Fibroblast of gingiva (primary cell): ENCODE results near the gene HAUS2.
"Not testable (repeated sequence)": the region's sequence is repeated elsewhere in the genome, so short reads cannot be mapped to it uniquely, and the experiment has no call there.

Experiments used
- DNase-seq: peaks from one replicate; pipeline ENCODE4 v3.0.0-alpha.2; 2011; ENCODE audit warnings: low read depth

HAUS2 gene

DNA sequence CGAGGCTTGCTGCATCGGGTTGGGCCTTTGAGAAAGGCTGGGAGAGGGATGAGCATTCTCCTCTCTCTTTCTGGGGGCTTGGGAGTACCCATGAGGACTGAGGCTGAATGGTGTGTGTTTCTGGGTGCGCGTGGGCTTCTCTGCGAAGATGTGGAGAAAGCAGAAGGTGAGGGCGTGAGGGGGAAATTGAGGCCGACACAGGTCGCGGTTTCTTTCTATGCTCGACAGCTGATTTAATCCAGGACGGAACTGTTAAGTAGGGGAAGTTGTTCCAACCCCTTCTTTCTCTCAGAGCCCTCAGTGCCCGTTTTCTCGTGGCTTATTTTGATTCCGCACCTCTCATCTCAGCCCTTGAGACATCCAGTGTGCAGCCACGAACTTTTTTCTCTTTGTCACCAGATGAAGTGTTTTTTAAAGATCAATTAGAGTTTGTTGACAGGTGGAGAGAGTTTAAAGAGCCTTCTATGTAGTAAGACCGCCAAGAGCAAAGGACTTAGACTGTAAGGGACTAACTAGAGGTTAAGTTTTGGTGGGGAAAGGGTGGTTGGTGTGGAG is 27.5 kb downstream of the HAUS2 start:
- DNase-seq: no peak

DNA sequence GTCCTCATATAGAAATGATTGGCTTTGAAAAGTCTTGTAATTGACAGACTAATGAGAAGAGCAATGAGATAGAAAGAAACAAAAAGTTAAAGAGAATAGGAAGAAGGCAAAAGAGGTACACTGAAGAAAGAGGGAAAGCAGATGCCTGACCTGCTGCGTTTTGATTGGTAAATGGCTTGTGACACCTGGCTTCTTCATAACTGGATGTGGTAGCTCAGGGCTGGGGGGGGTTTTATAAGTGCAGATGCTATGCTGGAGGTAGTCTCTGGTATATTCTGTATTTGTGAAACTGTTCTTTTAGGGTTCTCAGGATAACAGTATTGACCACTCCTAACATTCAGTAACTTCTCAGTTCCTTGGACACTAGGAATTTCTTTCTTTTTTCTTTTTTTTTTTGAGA is 28.1 kb downstream of the HAUS2 start:
- no peak for DNase-seq

DNA sequence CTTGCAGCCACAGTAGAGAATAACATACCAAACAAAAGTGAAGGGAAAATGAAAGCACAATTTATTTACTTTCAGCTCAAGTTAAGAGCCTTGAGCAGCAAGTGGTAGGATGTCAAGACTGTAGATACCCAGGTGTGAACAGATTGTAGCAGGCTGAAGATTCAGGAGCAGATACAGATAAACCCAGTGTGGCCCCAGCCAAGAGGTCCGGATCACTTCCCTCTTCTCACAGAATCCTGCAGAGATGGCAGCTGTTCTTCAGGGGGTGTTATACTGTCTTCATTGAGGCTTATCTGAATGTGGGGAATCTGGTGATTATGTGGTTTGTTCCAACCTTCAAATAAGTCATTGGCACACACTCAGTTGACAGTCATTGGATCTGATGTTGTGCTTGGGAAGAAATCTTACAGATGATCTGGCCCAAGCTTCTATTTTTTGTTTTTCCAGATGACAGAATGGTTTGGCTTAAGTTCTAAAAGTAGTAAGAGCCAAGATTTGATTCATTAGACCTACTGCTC is 28.9 kb downstream of the HAUS2 start:
- DNase-seq: peak; percentile 82

DNA sequence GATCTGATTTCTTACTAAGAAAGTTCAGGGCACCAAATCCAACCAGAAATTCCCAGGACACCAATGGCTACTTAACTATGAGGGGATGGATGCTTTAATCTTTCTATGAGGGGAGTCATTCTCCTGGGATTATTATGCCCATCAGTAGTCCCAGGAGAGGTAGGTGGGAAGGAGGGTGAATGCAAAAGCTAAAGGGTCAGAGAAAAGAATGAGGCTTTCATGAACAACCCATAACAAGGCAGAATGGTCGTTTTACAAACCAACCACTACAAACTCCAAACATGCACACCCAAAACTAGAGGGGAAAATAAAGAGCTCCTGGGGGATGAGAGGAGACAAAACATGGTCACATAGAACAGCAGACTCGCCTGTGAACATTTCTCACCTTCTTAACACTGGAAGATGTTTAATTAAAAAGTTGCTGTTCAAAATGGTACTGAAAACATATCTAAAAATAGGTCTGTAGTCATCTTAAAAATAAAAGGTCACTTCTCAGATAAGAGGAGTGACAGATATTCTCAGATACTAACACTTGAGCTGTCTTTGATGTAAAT is 30.4 kb downstream of the HAUS2 start:
- no peak for DNase-seq

DNA sequence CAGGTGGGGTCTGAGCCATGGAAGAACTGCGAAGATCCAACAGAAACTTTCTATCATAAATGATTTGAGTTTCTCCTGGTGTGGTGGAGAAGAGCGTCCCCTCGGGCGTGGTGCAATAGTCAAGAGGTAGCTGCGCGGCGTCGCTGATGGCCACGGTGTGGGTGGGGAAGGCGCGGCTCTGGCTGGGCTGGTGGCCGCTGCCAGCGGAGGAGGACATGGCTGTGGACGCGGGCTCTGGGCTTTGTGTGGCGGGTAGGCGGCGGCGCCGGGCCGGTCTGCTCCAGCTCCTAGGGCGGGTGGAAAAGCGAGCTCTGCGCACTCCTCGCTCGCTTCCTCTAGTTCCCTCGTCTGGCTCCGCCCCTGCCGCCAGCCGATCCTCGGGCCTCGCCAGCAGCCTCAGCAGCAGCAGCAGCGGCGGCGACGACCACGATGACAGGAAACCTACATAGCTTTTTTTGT is 32.7 kb downstream of the HAUS2 start:
- peak; percentile 54 for DNase-seq

DNA sequence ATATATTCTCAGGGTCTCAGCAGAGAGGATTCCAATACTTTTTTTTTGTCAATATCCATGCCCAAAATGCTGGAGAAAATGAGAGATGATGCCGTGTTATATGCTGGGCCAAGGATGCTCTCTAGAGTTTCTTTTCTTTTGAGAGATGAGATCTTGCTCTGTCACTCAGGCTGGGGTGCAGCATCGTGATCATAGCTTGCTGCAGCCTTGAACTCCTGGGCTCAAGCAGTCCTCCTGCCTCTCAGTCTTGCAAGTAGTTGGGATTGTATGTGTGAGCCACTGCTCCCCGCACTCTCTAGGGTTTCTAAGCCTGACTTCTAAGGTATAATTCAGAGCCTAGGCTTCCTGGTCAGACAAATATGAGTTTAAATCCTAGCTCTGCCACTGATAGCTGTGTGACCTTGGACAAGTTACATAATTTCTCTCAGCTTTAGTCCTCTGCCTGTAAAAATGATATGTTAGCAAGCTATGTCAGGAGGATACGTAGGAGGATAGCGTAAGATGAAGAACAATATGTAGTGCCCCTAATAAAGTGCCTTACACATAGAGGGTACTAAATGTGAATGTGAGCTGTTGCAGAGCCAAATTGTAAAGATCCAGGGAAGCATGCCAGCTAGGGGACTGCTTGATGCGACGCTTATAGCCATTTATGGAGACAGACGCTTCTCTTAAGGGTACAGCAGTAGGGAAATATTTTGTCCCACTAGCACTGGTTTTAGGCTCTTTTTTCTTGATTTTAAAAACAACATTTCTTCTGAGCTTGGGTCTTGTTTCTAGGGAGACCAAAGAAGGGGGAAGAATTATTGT is 34.1 kb downstream of the HAUS2 start:
- DNase-seq: no peak

DNA sequence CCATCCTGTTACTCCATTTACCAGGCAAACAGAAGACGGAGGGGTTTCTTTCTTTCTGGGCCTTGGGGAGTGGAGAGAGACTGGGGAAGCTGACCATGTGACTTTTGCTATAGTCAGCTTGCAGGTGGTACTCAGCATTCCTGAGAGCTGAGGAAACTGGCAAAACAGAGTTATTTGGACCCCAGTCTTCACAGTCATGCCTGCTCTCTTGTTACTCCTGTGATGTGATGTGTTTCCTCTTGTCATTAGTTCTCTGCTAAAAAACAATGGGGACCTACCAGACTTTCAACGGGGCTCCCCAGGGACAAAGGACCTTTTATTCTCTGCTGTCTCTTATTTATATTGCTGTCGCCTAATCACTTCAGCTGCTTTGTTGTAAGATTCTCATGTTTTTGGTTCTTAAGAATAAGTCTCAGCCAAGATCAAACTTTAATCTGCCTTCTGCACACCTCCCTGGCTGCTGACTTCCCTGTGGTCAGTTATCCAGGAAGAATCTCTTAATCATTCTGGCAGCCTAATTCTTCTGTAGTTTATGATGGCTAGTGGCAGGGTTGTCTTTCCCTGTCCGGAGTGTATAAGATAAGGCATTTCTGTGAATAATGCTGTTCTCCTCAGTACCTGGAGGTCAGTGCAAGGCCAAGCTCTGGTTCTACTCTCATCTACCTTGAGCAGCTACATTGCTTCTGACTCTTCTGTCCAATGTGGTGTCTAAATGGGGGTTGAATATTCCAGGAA is 35.6 kb downstream of the HAUS2 start:
- no peak for DNase-seq

DNA sequence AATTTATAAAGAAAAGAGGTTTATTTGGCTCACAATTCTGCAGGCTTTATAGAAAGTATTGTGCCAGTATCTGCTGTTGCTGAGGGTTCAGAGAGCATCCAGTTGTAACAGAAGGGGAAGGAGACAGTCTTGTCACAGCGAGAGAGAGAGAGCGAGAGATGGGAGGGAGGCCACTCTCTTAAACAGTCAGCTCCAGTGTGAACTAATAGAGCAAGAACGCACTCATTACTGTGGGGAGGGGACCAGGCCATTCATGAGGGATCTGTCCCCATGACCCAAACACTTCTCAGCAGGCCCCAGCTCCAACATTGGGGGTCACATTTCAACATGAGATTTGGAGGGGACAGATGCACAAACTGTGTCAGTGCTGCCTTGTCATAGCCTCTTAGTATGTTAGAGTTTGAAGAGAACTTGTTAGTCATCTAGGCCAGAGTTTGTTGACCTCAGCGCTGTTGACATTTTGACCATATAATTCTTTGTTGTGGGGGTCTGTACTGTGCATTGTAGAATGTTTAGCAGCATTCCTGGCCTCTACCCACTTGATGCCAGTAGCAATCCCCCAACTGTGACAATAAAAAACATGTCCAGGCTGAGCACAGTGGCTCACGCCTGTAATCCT is 42.1 kb downstream of the HAUS2 start:
- DNase-seq: no peak

DNA sequence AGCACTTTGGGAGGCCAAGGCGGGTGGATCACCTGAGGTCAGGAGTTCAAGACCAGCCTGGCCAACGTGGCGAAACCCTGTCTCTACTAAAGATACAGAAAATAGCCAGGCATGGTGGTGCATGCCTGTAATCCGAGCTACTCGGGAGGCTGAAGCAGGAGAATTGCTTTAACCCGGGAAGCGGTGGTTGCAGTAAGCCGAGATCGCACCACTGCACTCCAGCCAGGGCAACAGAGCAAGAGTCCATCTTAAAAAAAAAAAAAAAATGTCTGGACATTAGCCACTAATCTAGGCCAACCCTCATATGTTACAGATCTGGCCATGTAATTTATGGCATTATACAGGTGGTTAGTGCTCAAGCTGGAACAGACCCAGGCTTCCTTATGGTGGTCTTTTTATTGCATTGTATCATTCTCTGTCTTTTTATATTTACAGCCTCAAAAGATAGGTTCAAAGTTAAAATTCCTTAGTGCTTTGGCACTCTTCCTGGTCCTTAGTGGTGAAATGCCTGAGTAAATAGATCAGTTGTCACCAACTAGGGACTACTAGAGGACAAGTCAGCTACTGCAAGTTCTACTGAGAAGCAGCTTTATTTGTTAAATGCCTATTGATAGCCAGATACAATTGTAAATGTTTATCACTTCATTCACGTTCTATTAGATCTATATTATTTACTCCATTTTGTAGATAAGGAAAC is 42.7 kb downstream of the HAUS2 start:
- DNase-seq: peak; percentile 65

DNA sequence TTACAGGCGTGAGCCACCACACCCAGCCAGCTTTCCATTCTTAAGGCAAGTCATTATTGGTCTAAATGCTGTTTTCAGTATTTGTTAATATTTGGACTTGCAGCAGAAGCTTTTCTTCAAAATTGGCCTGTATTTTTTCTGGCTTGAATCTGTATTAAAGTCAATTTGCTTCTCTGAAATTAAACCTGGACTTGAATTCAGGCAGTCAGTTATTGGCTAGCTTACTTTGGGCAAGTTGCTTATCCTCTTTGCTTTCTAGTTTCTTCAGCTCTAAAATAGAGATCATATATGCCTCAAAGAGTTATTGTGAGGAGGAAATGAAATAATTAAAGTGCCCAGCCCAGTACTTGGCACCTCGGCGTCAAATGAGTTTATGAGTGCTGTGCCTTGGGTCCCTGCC is 44.1 kb downstream of the HAUS2 start:
- DNase-seq: no peak

DNA sequence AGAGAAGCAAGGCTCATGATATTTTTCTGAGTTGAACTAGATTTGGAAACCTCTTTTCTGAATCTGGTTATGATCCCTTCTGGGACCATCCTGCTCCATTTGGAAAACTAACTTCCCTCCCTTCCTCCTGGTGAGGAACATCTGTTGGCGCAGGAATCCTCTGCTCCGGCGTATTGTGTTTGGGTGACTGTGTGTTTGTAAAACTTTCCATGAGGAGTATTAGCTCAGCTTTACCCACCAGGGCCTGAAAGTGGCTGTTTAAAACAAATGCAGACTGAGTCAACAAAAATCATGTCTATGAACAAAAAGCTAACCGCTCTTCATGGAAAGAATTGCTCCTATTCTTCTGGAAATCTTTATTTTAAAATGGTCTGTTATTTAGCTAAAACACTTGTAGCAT is 44.5 kb downstream of the HAUS2 start:
- DNase-seq: peak; percentile 11

DNA sequence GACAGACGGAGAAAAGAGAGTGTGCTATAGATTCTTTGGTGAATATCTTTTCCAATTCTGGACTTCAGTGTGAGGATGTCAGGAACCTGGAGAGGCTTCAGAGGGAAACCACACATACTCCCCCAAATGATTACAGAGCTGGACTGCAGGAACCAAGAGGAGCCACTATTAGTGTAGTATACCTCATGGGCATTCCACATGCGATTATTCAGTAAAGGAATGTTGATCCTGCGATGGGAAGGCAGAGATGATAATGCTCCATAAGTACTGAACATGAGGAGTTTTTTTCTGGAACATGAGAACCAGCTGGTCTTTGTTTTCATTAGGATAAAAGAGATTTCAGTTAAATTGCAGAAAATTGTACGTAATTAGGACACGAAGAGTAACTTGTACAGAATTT is 45.5 kb downstream of the HAUS2 start:
- no peak for DNase-seq

DNA sequence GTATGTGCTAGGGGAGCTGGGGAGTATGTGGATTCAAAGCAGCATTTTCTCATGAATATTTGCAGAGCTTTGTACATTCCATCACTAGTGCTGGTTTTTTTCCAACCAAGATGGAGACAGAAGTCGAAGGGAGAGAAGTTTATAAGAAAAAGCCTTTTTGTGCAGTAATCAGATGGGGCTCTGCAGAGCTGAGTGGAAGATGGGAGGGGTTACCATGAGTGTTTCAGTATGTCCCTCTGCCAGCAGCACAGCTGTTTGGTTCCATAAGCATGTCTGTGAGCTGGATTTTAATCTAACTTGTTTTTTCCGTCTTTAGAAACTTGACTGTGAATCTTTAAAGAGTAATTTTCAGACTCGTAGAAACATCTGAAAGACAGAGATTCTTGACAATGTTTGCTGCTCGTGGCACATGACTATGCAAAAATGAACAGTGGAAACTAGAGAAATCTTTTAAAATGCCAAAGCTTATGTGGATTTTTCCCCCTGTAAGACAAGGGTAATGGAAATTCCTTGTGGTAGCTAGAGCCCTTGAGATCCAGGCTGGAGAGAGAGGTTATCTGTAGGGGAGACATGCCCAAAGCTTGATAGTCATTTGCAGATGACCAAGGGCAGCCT is 47.1 kb downstream of the HAUS2 start:
- no peak for DNase-seq

DNA sequence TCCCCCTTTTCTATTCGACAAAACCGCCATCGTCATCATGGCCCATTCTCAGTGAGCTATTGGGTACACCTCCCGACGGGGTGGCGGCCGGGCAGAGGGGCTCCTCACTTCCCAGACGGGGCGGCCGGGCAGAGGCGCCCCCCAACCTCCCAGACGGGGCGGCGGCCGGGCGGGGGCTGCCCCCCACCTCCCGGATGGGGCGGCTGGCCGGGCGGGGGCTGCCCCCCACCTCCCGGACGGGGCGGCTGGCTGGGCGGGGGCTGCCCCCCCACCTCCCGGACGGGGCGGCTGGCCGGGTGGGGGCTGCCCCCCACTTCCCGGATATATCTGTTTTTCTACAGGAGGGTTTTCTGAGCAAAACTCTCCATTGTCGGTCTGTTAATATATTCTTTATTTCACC is 52.7 kb downstream of the HAUS2 start:
- DNase-seq: not testable (repeated sequence)

DNA sequence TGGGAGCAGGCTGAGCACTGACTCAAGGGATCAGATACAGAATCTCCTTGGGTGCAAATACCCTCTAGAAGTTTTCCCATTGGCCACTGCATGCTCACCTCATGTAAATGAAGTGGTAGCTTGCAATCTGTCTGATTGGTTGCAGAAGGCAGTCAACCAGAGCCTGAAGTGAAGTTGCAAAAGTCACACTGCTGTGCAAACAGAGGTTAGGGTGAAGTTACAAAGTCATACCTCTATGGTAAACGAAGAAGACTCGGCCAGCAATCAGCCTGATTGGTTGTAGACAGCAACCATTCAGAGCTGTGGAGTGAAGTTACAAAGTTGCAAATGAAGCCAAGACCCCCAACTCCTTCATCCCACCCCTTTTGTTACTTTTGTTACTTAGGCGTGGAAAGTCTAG is 53.9 kb downstream of the HAUS2 start:
- DNase-seq: no peak

DNA sequence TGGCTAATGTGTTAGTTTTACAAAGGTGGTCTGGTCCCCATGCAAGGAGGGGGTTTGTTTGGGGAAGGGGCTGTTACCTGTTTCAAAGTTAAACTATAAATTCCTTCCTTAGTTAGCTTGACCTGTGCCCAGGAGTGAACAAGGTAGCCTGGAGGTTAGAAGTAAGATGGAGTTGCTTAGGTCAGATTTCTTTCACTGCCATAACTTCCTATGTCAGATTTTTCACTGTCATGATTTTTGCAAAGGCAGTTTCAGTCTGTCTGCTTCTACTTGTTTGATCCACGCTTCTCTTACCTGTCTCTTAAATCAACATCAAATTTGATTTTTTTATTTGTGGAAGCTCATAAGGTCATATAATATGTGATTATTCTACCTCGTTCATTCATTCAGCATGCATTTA is 55.3 kb downstream of the HAUS2 start:
- no peak for DNase-seq

DNA sequence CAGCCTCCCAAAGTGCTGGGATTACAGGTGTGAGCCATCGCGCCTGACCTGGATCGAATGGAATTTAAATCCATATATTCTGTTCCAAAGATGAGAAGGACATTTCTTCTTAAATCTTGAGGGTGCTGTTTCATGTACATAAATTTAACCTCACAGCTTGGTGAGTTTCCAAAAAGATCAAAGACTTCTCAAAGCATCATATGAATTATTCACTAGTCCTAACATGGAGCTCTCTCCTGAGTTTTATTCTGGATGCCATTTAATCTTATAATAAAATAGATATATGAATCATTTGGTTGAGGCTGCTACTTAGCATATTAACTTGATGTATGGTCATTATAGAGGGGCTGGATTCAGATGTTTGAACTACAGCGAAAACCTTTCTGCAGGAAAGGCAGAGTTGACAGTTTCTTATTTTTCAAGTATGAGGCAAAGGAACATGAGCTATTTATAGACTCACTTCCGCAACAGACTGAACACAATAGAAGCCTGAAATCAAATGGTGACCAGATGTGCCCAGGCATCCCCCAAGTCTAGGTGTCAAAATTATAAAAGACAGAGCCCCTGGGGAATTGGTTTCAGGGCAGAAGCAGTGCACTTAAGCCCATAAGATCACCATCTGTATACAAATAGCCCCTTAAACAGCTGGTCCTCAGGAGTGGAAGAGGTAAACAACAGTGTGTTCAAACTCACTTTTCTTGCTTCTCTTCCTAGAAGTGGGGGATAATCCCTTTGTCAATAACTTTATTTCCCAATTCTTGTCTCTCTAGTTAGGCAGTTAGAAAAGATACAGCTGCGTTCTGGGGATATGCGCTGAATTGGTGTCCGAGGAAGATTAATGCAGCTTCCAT is 56.5 kb downstream of the HAUS2 start:
- DNase-seq: peak; percentile 48

DNA sequence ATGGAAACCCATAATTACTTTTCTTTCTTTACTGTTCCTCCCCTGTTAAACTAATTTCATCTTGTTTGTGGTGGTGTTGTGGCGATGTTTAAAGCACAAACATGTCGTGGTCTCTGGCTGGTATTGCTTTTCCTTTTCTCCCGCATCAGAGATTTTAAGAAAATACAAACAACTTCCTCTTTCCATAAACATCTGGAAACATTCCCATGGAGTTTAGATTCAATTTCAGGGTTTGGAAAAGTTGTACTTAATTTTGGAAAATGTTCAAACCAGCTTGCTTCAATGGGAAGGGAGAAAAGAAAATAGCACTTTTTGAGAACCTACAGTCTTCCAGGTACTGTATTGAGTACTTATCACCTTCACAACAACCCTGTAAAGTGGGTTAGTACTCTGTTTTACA is 57.2 kb downstream of the HAUS2 start:
- DNase-seq: no peak

DNA sequence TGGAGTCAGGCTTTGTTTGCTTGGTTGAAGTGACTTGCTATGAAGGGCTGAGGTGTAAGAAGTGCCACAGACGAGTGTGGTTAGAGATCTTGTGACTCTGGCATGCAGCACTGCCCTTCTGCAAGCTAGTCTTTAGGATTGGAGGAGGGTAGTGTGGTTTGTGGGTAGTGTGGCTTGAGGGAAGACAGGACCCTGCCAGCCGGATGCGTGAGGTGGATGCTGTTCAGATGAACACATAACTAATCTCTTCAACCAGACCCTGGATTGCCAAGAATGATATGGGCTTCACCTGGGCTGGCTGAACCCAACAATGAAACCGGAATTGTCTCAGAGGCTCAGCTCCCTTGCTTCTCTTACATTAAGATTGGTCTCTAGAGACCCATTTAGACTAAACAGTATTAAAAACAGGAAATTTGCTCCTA is 59.5 kb downstream of the HAUS2 start:
- no peak for DNase-seq
